ENCODE results near the gene MYL6B. TPM values are rescaled to one million over a fixed set of nuclear protein-coding genes. Genes with fewer than 3 reads are reported as not detected.
A peak's percentile ranks its signal among the peaks of the same experiment; 100 is the strongest.

MYL6B gene
- polyA plus RNA-seq, 2 of the 4 experiments (the other 2 are of a cell fraction): 67.0 to 83.9 TPM

GRCh38 chr12:56150563-56150962 lies 1.8 kb upstream of the MYL6B start:
- DNase-seq (ENCODE audit: low read depth in 1 of 2, low spot score in 1 of 2): no peak
- WGBS (ENCODE audit: missing lambda C conversion rate): 63% methylated on average over 3 of the region's 3 CpGs
- no peak overlapping the region for H3K27ac ChIP-seq
- no peak for FAIRE-seq
- ATAC-seq: no peak
- no peaks in the 10 kb centered on the region for H3K9me3 ChIP-seq
- TF ChIP-seq TP53 (CRISPR knock-in tag; IDR thresholded peaks at IDR 0.05) (no peak), TFCP2L1 (CRISPR knock-in tag; IDR thresholded peaks at IDR 0.05) (no peak), CHD2 (IDR thresholded peaks at IDR 0.05; ENCODE audit: low read length, partially characterized antibody) (no peak), CEBPB (IDR thresholded peaks at IDR 0.05) (no peak), HOXB13 (CRISPR knock-in tag; IDR thresholded peaks at IDR 0.05; ENCODE audit: low read depth) (no peak), HOXA7 (CRISPR knock-in tag; IDR thresholded peaks at IDR 0.05) (no peak), FOSL2 (IDR thresholded peaks at IDR 0.05) (no peak), FOSL2 (CRISPR knock-in tag; IDR thresholded peaks at IDR 0.05) (no peak; the same call in 1 of the 2 replicates), GATA3 (IDR thresholded peaks at IDR 0.05; ENCODE audit: borderline replicate concordance) (no peak), CBX2 (IDR thresholded peaks at IDR 0.05; ENCODE audit: borderline replicate concordance, low read depth) (no peak), RNF2 (IDR thresholded peaks at IDR 0.05; ENCODE audit: borderline replicate concordance, low read depth) (no peak), MAZ (IDR thresholded peaks at IDR 0.05; ENCODE audit: borderline replicate concordance, low read depth, low read length) (no peak), KDM1A (IDR thresholded peaks at IDR 0.05; ENCODE audit: low read depth) (no peak), NFE2L2 (conservative IDR thresholded peaks at IDR 0.05; ENCODE audit: low read length) (no peak), ZSCAN20 (CRISPR knock-in tag; IDR thresholded peaks at IDR 0.05) (no peak), POLR2AphosphoS2 (conservative IDR thresholded peaks at IDR 0.05; ENCODE audit: low read length) (no peak), EHF (CRISPR knock-in tag; IDR thresholded peaks at IDR 0.05) (no peak), MYC (IDR thresholded peaks at IDR 0.05; ENCODE audit: borderline replicate concordance, low read length) (no peak)
- TF ChIP-seq, protein P1, sequence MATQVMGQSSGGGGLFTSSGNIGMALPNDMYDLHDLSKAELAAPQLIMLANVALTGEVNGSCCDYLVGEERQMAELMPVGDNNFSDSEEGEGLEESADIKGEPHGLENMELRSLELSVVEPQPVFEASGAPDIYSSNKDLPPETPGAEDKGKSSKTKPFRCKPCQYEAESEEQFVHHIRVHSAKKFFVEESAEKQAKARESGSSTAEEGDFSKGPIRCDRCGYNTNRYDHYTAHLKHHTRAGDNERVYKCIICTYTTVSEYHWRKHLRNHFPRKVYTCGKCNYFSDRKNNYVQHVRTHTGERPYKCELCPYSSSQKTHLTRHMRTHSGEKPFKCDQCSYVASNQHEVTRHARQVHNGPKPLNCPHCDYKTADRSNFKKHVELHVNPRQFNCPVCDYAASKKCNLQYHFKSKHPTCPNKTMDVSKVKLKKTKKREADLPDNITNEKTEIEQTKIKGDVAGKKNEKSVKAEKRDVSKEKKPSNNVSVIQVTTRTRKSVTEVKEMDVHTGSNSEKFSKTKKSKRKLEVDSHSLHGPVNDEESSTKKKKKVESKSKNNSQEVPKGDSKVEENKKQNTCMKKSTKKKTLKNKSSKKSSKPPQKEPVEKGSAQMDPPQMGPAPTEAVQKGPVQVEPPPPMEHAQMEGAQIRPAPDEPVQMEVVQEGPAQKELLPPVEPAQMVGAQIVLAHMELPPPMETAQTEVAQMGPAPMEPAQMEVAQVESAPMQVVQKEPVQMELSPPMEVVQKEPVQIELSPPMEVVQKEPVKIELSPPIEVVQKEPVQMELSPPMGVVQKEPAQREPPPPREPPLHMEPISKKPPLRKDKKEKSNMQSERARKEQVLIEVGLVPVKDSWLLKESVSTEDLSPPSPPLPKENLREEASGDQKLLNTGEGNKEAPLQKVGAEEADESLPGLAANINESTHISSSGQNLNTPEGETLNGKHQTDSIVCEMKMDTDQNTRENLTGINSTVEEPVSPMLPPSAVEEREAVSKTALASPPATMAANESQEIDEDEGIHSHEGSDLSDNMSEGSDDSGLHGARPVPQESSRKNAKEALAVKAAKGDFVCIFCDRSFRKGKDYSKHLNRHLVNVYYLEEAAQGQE (IDR thresholded peaks at IDR 0.05): no peak
- TF ChIP-seq, protein P2, sequence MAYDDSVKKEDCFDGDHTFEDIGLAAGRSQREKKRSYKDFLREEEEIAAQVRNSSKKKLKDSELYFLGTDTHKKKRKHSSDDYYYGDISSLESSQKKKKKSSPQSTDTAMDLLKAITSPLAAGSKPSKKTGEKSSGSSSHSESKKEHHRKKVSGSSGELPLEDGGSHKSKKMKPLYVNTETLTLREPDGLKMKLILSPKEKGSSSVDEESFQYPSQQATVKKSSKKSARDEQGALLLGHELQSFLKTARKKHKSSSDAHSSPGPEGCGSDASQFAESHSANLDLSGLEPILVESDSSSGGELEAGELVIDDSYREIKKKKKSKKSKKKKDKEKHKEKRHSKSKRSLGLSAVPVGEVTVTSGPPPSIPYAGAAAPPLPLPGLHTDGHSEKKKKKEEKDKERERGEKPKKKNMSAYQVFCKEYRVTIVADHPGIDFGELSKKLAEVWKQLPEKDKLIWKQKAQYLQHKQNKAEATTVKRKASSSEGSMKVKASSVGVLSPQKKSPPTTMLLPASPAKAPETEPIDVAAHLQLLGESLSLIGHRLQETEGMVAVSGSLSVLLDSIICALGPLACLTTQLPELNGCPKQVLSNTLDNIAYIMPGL (CRISPR knock-in tag; IDR thresholded peaks at IDR 0.05; ENCODE audit: borderline replicate concordance): no peak
- peaks cover 13% of the 10 kb centered on the region; the same call in 2 of the 3 replicates for H3K4me1 ChIP-seq
- no peak overlapping the region for H3K4me2 ChIP-seq
- H3K4me3 ChIP-seq: no peak overlapping the region
- ChIA-PET CTCF (interaction anchor here (0.6 to 5.3 kb wide), 5 partner anchors 11 to 950 kb away, joined by 3 to 27 read pairs (median 5); partner anchors contain the start of gene ZC3H10), POLR2A (no interaction called here)

GRCh38 chr12:56151672-56152131 lies 685 bp upstream of the MYL6B start:
- POLR2A ChIA-PET: interaction anchor here (0.8 to 1.4 kb wide), 7 partner anchors 10 to 178 kb away, joined by 3 to 19 read pairs (median 4); partner anchors contain the start of genes ESYT1, PA2G4, RAB5B and SMARCC2
- Histone ChIP-seq H3K4me3 (peak overlapping the region; percentile 53), H3K27ac (peak overlapping the region; percentile 92 to 93), H3K4me1 (peaks cover 13% of the 10 kb centered on the region; the same call in 2 of the 3 replicates), H3K4me2 (peak overlapping the region; percentile 82), H3K9me3 (no peaks in the 10 kb centered on the region)
- FAIRE-seq (no peak), DNase-seq (ENCODE audit: low read depth in 1 of 2, low spot score in 1 of 2) (peak; percentile 80 to 94), ATAC-seq (peak; percentile 87 to 90)
- TF ChIP-seq POLR2A (IDR thresholded peaks at IDR 0.05; ENCODE audit: low read length) (0 out of 2 replicates have a peak, but pooled peaks have one; percentile 19), FOSB (CRISPR knock-in tag; IDR thresholded peaks at IDR 0.05) (0 out of 2 replicates have a peak, but pooled peaks have one; percentile 27), ZC3H11A (IDR thresholded peaks at IDR 0.05) (no peak), MAX (IDR thresholded peaks at IDR 0.05) (peak; percentile 43; the same call in 1 of the 2 replicates)
- CTCF ChIA-PET: interaction anchor here (0.7 to 5.3 kb wide), 9 partner anchors 9 to 38 kb away, joined by 3 to 27 read pairs (median 5); partner anchors contain the start of genes ESYT1, SMARCC2 and ZC3H10
- WGBS (ENCODE audit: missing lambda C conversion rate): 3% methylated on average over 11 of the region's 12 CpGs
